Panc1 (cell line): ENCODE data around the gene CRIP1. TPM values are rescaled to one million over a fixed set of nuclear protein-coding genes. Genes with fewer than 3 reads are reported as not detected.

Source experiments
- ATAC-seq: fragments of 200-7000 bp; cut with Tn5 transposase; 2 replicates; pipeline ENCODE4 v1.9.1; 2020; ENCODE audit warnings: mild to moderate bottlenecking, moderate library complexity
- BruUV-seq: library from RNA; stranded (reverse); fragments of 400-500 nt; replicated peaks from 2 replicates; lab custom pipeline; 2021; lab: Mats Ljungman, UMichigan
- CTCF ChIA-PET: fragments of 300-600 bp; sonication (Branson Sonifier 250); formaldehyde crosslinking; loops from one replicate; lab custom pipeline; 2022; ENCODE audit warnings: antibody characterized with exemption; lab: Charles Lee
- POLR2A ChIA-PET: fragments of 300-600 bp; sonication (Branson Sonifier 250); formaldehyde crosslinking; loops from one replicate; lab custom pipeline; 2022; ENCODE audit warnings: antibody characterized with exemption; lab: Charles Lee
- DNase-seq: peaks from one replicate; pipeline ENCODE4 v3.0.0-alpha.2; 2010; ENCODE audit warnings: low read depth, low spot score
- H3K27ac ChIP-seq: 2 replicates; pipeline ENCODE4 v1.5.1; 2011; ENCODE audit warnings: mild to moderate bottlenecking, low read length, inconsistent platforms
- H3K27me3 ChIP-seq: fragments of 200-500 bp; sonication (Bioruptor generic); 2 replicates; pipeline ENCODE4 v1.6.0; 2014; ENCODE audit warnings: low read length, inconsistent platforms; ENCODE audit not compliant: control insufficient read depth, insufficient read depth
- H3K36me3 ChIP-seq: fragments of 200-500 bp; sonication (Bioruptor generic); 2 replicates; pipeline ENCODE4 v1.5.1; 2014; ENCODE audit warnings: inconsistent platforms, mild to moderate bottlenecking, low read length, moderate library complexity; ENCODE audit not compliant: control insufficient read depth, insufficient read depth
- H3K4me1 ChIP-seq: 2 replicates; pipeline ENCODE4 v1.5.1; 2011; ENCODE audit warnings: inconsistent platforms, mild to moderate bottlenecking, low read length, moderate library complexity; ENCODE audit not compliant: control insufficient read depth, insufficient read depth
- H3K4me3 ChIP-seq, 2 experiments: 2 replicates each; pipeline ENCODE4 v1.5.1; 2011 to 2012; ENCODE audit warnings: low read depth in 2 of 2, low read length in 2 of 2, mild to moderate bottlenecking in 2 of 2, inconsistent platforms in 1 of 2, moderate library complexity in 1 of 2
- H3K9me3 ChIP-seq: fragments of 200-500 bp; sonication (Bioruptor generic); 2 replicates; pipeline ENCODE4 v1.5.1; 2014; ENCODE audit warnings: low read depth, mild to moderate bottlenecking, inconsistent platforms, low read length, moderate library complexity; ENCODE audit not compliant: control insufficient read depth, insufficient read depth
- CTCF ChIP-seq: fragments of 450-650 bp; IDR thresholded peaks from 2 replicates; pipeline ENCODE4 v1.5.1; 2017; ENCODE audit warnings: mild to moderate bottlenecking
- POLR2AphosphoS5 ChIP-seq: IDR thresholded peaks from 2 replicates; pipeline ENCODE4 v1.6.1; 2012; ENCODE audit warnings: mild to moderate bottlenecking, low read depth, low read length, moderate library complexity
- REST ChIP-seq, 2 experiments: IDR thresholded peaks; 2 replicates each; pipeline ENCODE4 v1.6.1; 2011 to 2012; ENCODE audit warnings: low read depth in 2 of 2, control low read depth in 1 of 2, low read length in 1 of 2, mild to moderate bottlenecking in 1 of 2, moderate library complexity in 1 of 2; ENCODE audit not compliant: insufficient read depth in 1 of 2
- SIN3A ChIP-seq: IDR thresholded peaks from 2 replicates; pipeline ENCODE4 v1.6.1; 2012; ENCODE audit warnings: low read depth, mild to moderate bottlenecking, low read length, moderate library complexity, borderline replicate concordance; ENCODE audit not compliant: insufficient read depth
- TCF7L2 ChIP-seq: IDR thresholded peaks from 2 replicates; pipeline ENCODE4 v1.6.1; 2011; ENCODE audit warnings: mild to moderate bottlenecking, low read depth, low read length, inconsistent platforms
- in situ Hi-C: cut with HindIII; loops from 2 replicates; pipeline ENCODE4 v1.10.0; 2016; ENCODE audit warnings: low sequenced_read_pairs, low pct_unique_long_range_greater_than_20kb
- intact Hi-C: fragments of 100-400 bp; cut with micrococcal nuclease; formaldehyde crosslinking; loops from one replicate; pipeline ENCODE4 v1.10.0; 2022; ENCODE audit not compliant: unreplicated experiment
- total RNA-seq: library from RNA; stranded (reverse); gene quantifications from one replicate; pipeline ENCODE4 v1.2.1, GENCODE V29; 2021; ENCODE audit not compliant: unreplicated experiment

The CRIP1 gene
- total RNA-seq, 1 experiment from 2014 or later = 1,056 TPM

GRCh38 chr14:105491366-105491973, 4.8 kb downstream of the CRIP1 start:
- ChIA-PET POLR2A (interaction anchor here (0.7 kb wide), 1 partner anchor 11 kb away, joined by 21 read pairs; no protein-coding TSS in a partner anchor), CTCF (interaction anchor here (1.6 kb wide), 1 partner anchor 11 kb away, joined by 4 read pairs; no protein-coding TSS in a partner anchor)
- peak overlapping the region; percentile 55 to 58 for H3K4me3 ChIP-seq
- peak; percentile 1; the same call in 1 of the 2 replicates for TF ChIP-seq POLR2AphosphoS5
- TF ChIP-seq TCF7L2 = no peak; the same call in 1 of the 2 replicates
- TF ChIP-seq SIN3A = peak; percentile 86; the same call in 1 of the 2 replicates
- intact Hi-C loops = no loop called here
- no peak for DNase-seq
- peak overlapping the region; percentile 54; the same call in 1 of the 2 replicates for H3K27ac ChIP-seq
- in situ Hi-C loops = no loop called here
- no peaks in the 10 kb centered on the region; the same call in 1 of the 2 replicates for H3K36me3 ChIP-seq
- no peaks in the 10 kb centered on the region for H3K27me3 ChIP-seq
- no peaks in the 10 kb centered on the region for H3K9me3 ChIP-seq
- H3K4me1 ChIP-seq = peaks cover 7% of the 10 kb centered on the region
- ATAC-seq = peak; percentile 14
- TSS peak; percentile 28 for BruUV-seq

- TF ChIP-seq SIN3A = no peak
- no peak for TF ChIP-seq TCF7L2
- TF ChIP-seq CTCF = no peak
- TF ChIP-seq POLR2AphosphoS5 = no peak
- TF ChIP-seq REST (IDR thresholded peaks at IDR 0.05; ENCODE audit: insufficient read depth in 1 of 2, low read depth in 2 of 2, low read length in 1 of 2) = no peak
- DNase-seq = no peak
- Histone ChIP-seq H3K9me3 (no peaks in the 10 kb centered on the region), H3K36me3 (no peaks in the 10 kb centered on the region; the same call in 1 of the 2 replicates), H3K4me1 (peaks cover 7% of the 10 kb centered on the region), H3K4me3 (peak overlapping the region; percentile 55 to 58), H3K27ac (peak overlapping the region; percentile 34; the same call in 1 of the 2 replicates), H3K27me3 (no peaks in the 10 kb centered on the region)
- ChIA-PET POLR2A (interaction anchor here (0.6 to 0.7 kb wide), 2 partner anchors 12 to 14 kb away, joined by 6 to 21 read pairs; no protein-coding TSS in a partner anchor), CTCF (interaction anchor here (1.6 kb wide), 1 partner anchor 12 kb away, joined by 4 read pairs; no protein-coding TSS in a partner anchor)
- BruUV-seq = no TSS peak
- intact Hi-C loops (no loop called here), in situ Hi-C loops (no loop called here)
- no peak for ATAC-seq
Observed at GRCh38 chr14:105492031-105492970, 5.6 kb downstream of the CRIP1 start.
